ENCODE data around the gene MED13L.

The MED13L gene

DNA sequence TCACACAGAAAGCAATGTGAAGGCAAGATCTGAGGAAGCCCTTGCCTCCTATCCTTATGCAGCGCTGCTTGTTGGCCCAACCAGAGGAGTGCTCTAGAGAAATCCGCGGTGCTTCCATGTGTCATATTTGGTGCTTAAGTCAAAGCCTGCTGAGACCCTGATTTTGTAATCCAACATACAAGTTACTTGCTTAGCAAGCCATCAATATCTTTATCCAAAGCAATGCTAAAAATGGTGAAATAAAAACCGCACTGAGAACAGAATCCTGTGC is 250.0 kb downstream of the MED13L start:
- Histone ChIP-seq H3K27me3 (ENCODE audit: insufficient read depth, low read depth, severe bottlenecking) (no peaks in the 10 kb centered on the region), H3K27ac (no peak overlapping the region), H3K4me3 (ENCODE audit: low read depth, low read length) (no peak overlapping the region), H3K36me3 (no peaks in the 10 kb centered on the region), H3K9me3 (ENCODE audit: severe bottlenecking) (no peaks in the 10 kb centered on the region)
- DNase-seq: no peak
- TF ChIP-seq, protein P1, sequence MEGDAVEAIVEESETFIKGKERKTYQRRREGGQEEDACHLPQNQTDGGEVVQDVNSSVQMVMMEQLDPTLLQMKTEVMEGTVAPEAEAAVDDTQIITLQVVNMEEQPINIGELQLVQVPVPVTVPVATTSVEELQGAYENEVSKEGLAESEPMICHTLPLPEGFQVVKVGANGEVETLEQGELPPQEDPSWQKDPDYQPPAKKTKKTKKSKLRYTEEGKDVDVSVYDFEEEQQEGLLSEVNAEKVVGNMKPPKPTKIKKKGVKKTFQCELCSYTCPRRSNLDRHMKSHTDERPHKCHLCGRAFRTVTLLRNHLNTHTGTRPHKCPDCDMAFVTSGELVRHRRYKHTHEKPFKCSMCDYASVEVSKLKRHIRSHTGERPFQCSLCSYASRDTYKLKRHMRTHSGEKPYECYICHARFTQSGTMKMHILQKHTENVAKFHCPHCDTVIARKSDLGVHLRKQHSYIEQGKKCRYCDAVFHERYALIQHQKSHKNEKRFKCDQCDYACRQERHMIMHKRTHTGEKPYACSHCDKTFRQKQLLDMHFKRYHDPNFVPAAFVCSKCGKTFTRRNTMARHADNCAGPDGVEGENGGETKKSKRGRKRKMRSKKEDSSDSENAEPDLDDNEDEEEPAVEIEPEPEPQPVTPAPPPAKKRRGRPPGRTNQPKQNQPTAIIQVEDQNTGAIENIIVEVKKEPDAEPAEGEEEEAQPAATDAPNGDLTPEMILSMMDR (IDR thresholded peaks at IDR 0.05; ENCODE audit: low read depth, low read length): no peak

DNA sequence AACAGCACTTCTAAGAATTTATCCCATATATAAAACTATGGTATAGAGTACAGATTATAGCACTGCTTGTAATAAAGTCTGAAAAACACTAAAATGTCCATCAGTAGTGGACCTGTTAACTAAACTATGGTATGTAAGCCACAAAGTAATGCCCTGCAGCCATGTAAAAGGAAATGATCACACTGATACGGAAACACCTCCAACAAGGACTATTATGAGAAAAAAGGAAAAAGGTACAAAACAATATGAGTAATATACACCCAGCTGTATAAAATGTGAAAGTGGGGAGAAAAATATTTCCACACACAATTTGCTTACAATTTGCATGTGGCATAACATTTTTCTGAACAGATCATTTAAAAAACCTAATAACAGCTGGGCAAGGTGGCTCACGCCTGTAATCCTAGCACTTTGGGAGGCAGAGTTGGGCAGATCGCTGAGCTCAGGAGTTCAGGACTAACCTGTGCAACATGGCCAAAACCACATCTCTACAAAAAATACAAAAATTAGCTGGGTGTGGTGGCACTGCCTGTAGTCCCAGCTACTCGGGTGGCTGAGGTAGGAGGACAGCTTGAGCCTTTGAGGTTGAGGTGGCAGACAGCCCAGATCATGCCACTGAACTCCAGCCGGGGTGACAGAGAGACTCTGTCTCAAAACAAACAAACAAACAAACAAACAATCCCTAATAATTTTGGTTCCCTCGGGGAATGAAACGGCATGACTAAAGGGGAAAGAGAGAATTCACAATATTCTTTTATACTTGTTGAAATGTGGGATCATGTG is 250.5 kb downstream of the MED13L start:
- Histone ChIP-seq H3K9me3 (ENCODE audit: severe bottlenecking) (no peaks in the 10 kb centered on the region), H3K4me3 (ENCODE audit: low read depth, low read length) (no peak overlapping the region), H3K27ac (no peak overlapping the region), H3K27me3 (ENCODE audit: insufficient read depth, low read depth, severe bottlenecking) (no peaks in the 10 kb centered on the region), H3K36me3 (no peaks in the 10 kb centered on the region)
- no peak for DNase-seq
- TF ChIP-seq, protein P1 (IDR thresholded peaks at IDR 0.05; ENCODE audit: low read depth, low read length): no peak

DNA sequence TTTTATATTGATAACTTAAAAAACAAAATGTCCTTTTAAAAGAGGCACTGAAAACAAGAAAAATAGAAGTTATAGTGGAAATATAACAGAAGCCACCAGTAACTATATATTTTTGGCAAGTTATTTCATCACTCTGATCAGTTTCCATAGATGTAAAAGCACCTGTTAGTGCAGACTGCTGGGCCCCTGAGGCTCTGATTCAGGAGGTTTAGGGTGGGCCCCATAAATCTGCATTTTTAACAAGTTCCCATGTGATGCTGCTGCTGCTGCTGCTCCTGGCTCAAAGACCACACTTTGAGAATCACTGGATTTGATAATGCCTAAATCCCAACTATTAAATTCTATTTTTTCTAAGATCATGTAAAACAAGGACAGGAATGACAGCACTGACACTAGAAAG is 251.1 kb downstream of the MED13L start:
- Histone ChIP-seq H3K27ac (no peak overlapping the region), H3K36me3 (no peaks in the 10 kb centered on the region), H3K27me3 (ENCODE audit: insufficient read depth, low read depth, severe bottlenecking) (no peaks in the 10 kb centered on the region), H3K4me3 (ENCODE audit: low read depth, low read length) (no peak overlapping the region), H3K9me3 (ENCODE audit: severe bottlenecking) (no peaks in the 10 kb centered on the region)
- DNase-seq: no peak
- TF ChIP-seq, protein P1 (IDR thresholded peaks at IDR 0.05; ENCODE audit: low read depth, low read length): no peak

DNA sequence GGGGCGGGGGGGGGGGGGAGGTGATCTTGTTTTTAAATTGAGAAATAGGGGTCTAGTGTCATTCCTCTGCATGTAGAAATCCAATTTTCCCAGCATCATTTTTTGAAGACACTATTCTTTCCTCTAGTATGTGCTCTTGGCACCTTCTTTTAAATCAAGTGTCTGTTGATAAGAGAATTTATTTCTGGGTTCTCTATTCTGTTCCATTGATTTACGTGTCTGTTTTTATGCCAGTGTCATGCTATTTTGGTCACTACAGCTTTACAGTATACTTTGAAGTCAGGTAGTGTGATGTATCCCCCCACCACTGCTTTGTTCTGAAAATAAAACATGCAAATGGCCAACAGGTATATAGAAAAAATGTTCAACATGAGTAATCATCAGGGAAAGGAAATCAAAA is 252.7 kb downstream of the MED13L start:
- Histone ChIP-seq H3K9me3 (ENCODE audit: severe bottlenecking) (no peaks in the 10 kb centered on the region), H3K27ac (no peak overlapping the region), H3K27me3 (ENCODE audit: insufficient read depth, low read depth, severe bottlenecking) (no peaks in the 10 kb centered on the region), H3K36me3 (peaks cover under 1% of the 10 kb centered on the region; the same call in 1 of the 2 replicates), H3K4me3 (ENCODE audit: low read depth, low read length) (no peak overlapping the region)
- TF ChIP-seq, protein P1 (IDR thresholded peaks at IDR 0.05; ENCODE audit: low read depth, low read length): no peak
- DNase-seq: no peak

DNA sequence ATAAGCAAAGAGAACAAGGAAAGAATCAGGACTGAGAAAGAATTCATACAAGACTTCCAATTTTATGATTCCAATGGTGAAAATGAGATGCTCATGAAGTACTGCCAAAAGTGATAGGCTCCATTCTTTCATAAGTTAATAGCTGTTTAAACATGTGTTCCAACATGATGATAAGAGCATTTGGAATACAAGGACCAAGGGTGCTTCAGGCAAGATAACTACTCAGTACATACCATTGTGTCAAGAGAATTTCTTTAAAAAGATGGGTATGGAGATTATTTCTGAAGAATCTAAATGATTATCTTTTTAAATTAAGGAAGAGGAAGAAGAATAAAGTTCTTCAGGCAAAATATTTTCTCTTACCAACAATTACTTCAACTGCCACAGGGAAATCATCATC is 258.1 kb downstream of the MED13L start:
- Histone ChIP-seq H3K36me3 (peaks cover 14% of the 10 kb centered on the region), H3K4me3 (ENCODE audit: low read depth, low read length) (no peak overlapping the region), H3K27ac (no peak overlapping the region), H3K9me3 (ENCODE audit: severe bottlenecking) (no peaks in the 10 kb centered on the region), H3K27me3 (ENCODE audit: insufficient read depth, low read depth, severe bottlenecking) (no peaks in the 10 kb centered on the region)
- no peak for DNase-seq
- TF ChIP-seq, protein P1 (IDR thresholded peaks at IDR 0.05; ENCODE audit: low read depth, low read length): no peak

DNA sequence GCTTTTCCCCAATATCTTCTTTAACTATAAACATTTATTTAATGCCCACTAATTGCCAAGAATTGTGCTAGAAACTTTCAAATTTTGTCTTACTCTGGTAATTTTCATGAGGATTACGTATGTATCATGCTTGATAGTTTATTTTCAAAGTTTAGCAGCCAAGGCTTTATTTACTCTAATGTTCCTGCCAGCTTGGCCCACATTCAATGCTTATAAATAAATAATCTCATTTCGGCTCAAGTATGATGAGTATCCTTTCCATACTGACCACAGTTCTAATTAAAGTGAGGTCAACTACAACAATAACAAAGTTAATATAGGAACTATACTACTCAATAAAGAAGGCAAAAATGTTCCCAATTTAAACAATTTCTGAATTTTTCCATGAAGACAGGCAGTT is 259.2 kb downstream of the MED13L start:
- Histone ChIP-seq H3K27ac (no peak overlapping the region), H3K27me3 (ENCODE audit: insufficient read depth, low read depth, severe bottlenecking) (no peaks in the 10 kb centered on the region), H3K9me3 (ENCODE audit: severe bottlenecking) (no peaks in the 10 kb centered on the region), H3K36me3 (peaks cover 22% of the 10 kb centered on the region), H3K4me3 (ENCODE audit: low read depth, low read length) (no peak overlapping the region)
- DNase-seq: no peak
- TF ChIP-seq, protein P1 (IDR thresholded peaks at IDR 0.05; ENCODE audit: low read depth, low read length): no peak
